Body of pancreas (tissue), 4 donors: Measurements from ENCODE around the gene LIPC. TPM values are rescaled to one million over a fixed set of nuclear protein-coding genes. Genes with fewer than 3 reads are reported as not detected.
A peak's percentile ranks its signal among the peaks of the same experiment; 100 is the strongest.

Source experiments
- ATAC-seq: fragments of 150-250 bp; one replicate; pipeline ENCODE4 v1.9.1; 2016
- DNase-seq, 4 donors: peaks; one replicate each; pipeline ENCODE4 v3.0.0-alpha.2; 2019
- H3K27ac ChIP-seq, 4 donors: fragments of 200-600 bp; sonication (generic); 1 replicate in 3 of 4; 2 replicates in 1 of 4; pipeline versions ENCODE4 v1.5.1 to v1.6.1; 2016 to 2019; ENCODE audit warnings: mild to moderate bottlenecking in 1 of 4, mixed read lengths in 1 of 4, moderate library complexity in 1 of 4
- H3K27me3 ChIP-seq, 2 donors: fragments of 200-600 bp; sonication (generic); one replicate each; pipeline ENCODE4 v1.6.0; 2016; ENCODE audit warnings: mild to moderate bottlenecking in 1 of 2
- H3K36me3 ChIP-seq, 2 donors: fragments of 200-600 bp; sonication (generic); replicated peaks in 1 of 2; 2 replicates each; pipeline ENCODE4 v1.5.1; 2016; ENCODE audit warnings: low read depth in 2 of 2; ENCODE audit not compliant: insufficient read depth in 1 of 2
- H3K4me1 ChIP-seq: fragments of 200-600 bp; sonication (generic); one replicate; pipeline ENCODE4 v1.6.0; 2016
- H3K4me3 ChIP-seq, 2 donors: fragments of 200-600 bp; sonication (generic); 1 replicate in 1 of 2; 2 replicates in 1 of 2; pipeline ENCODE4 v1.5.1; 2016 to 2019
- H3K9me3 ChIP-seq, 3 donors: fragments of 200-600 bp; sonication (generic); 1 replicate in 2 of 3; 2 replicates in 1 of 3; pipeline ENCODE4 v1.5.1; 2016
- POLR2A ChIP-seq, 3 donors: fragments of 450-650 bp; IDR thresholded peaks; one replicate each; pipeline ENCODE4 v1.6.1; 2016; ENCODE audit warnings: antibody characterized with exemption in 3 of 3, mild to moderate bottlenecking in 2 of 3
- WGBS, 2 donors: methylation state at CpG; one replicate each; pipeline ENCODE4 v1.1.5; 2017; 5-methylcytosine and 5-hydroxymethylcytosine counted together
- intact Hi-C: fragments of 100-400 bp; cut with DNase I; formaldehyde crosslinking; loops from one replicate; pipeline ENCODE4 v1.15.1; 2023
- total RNA-seq, 2 donors: library from RNA; depleted of rRNA; stranded (reverse); fragments of >200 nt; gene quantifications; one replicate each; pipeline ENCODE4 v1.1.0, GENCODE V29; 2016
- TF ChIP-seq, protein P1 (sequence below), 7 experiments: fragments of 450-650 bp in 4 of 7; fragments of 200-600 bp in 3 of 7; sonication (generic) in 3 of 7; IDR thresholded peaks; one replicate each; pipeline ENCODE4 v1.5.1; 2016 to 2019; ENCODE audit warnings: antibody characterized with exemption in 7 of 7

The LIPC gene
- total RNA-seq, 2 donors from 2014 or later, result 1.6 to 2.3 TPM

DNA sequence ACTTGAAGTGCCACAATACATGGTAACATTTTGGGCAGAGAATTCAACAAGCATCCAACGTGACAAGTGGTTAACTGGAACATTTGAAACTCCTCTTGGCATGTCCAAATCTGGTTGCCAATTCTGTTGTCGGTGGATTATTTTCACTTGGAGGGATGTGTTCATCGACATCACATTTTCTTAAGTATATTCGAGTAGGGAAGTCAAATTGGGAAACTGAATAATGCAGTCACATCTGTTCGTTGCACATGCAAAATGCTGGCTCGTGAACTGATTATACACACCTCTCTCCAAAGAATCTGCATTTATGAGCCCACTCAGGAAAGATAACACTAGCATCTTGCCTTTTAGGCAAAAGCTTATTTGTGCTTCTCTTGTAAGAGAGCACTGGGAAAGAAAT, 139.7 kb downstream of the LIPC start:
- Histone ChIP-seq H3K4me1 (no peaks in the 10 kb centered on the region), H3K27ac (no peak overlapping the region), H3K27me3 (no peaks in the 10 kb centered on the region), H3K36me3 (no peaks in the 10 kb centered on the region), H3K9me3 (no peaks in the 10 kb centered on the region), H3K4me3 (no peak overlapping the region)
- DNase-seq, result no peak
- TF ChIP-seq POLR2A (IDR thresholded peaks at IDR 0.05), result no peak
- TF ChIP-seq, protein P1, sequence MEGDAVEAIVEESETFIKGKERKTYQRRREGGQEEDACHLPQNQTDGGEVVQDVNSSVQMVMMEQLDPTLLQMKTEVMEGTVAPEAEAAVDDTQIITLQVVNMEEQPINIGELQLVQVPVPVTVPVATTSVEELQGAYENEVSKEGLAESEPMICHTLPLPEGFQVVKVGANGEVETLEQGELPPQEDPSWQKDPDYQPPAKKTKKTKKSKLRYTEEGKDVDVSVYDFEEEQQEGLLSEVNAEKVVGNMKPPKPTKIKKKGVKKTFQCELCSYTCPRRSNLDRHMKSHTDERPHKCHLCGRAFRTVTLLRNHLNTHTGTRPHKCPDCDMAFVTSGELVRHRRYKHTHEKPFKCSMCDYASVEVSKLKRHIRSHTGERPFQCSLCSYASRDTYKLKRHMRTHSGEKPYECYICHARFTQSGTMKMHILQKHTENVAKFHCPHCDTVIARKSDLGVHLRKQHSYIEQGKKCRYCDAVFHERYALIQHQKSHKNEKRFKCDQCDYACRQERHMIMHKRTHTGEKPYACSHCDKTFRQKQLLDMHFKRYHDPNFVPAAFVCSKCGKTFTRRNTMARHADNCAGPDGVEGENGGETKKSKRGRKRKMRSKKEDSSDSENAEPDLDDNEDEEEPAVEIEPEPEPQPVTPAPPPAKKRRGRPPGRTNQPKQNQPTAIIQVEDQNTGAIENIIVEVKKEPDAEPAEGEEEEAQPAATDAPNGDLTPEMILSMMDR (IDR thresholded peaks at IDR 0.05), result no peak
- intact Hi-C loops, result no loop called here
- no peak for ATAC-seq
- WGBS, 2 donors, result 77 to 79% methylated on average over 6 of the region's 6 CpGs

DNA sequence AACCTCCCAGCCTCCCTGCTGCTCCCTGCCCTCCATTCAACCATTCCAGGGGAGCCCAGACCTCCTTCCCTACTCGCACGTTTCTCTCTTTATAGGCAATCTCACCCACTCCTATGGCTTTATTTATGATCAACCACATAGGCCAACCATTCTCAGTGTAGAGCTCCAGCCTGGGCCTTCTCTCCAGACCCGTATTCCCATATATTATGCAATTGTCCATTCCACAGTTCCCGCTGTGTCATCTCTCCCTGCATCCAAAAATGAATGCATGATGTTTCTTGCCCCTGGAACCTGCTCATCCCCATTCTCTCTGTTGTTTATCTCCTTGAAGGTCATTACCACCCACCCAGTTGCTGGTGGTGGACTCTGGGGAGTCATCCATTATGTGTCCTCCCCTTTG, 140.7 kb downstream of the LIPC start:
- H3K4me3 ChIP-seq, result no peak overlapping the region
- 89 to 96% methylated on average over 4 of the region's 4 CpGs for WGBS, 2 donors
- H3K27ac ChIP-seq, result no peak overlapping the region
- DNase-seq (no peak), ATAC-seq (no peak)
- no peaks in the 10 kb centered on the region for H3K9me3 ChIP-seq
- no peaks in the 10 kb centered on the region for H3K4me1 ChIP-seq
- H3K36me3 ChIP-seq, result no peaks in the 10 kb centered on the region
- intact Hi-C loops, result no loop called here
- TF ChIP-seq POLR2A (IDR thresholded peaks at IDR 0.05), result no peak
- TF ChIP-seq, protein P1 (IDR thresholded peaks at IDR 0.05), result no peak
- H3K27me3 ChIP-seq, result no peaks in the 10 kb centered on the region

- ATAC-seq (no peak), DNase-seq (no peak)
- no peaks in the 10 kb centered on the region for H3K4me1 ChIP-seq
- TF ChIP-seq, protein P1 (IDR thresholded peaks at IDR 0.05), result no peak
- TF ChIP-seq POLR2A (IDR thresholded peaks at IDR 0.05), result no peak
- no peak overlapping the region for H3K27ac ChIP-seq
- no peaks in the 10 kb centered on the region for H3K36me3 ChIP-seq
- no peak overlapping the region for H3K4me3 ChIP-seq
- WGBS, 2 donors, result 82 to 85% methylated on average over 4 of the region's 4 CpGs
- intact Hi-C loops, result no loop called here
- no peaks in the 10 kb centered on the region for H3K27me3 ChIP-seq
- H3K9me3 ChIP-seq, result no peaks in the 10 kb centered on the region
These were observed 141.5 kb downstream of the LIPC start for GRCh38 chr15:58573270-58573669.

DNA sequence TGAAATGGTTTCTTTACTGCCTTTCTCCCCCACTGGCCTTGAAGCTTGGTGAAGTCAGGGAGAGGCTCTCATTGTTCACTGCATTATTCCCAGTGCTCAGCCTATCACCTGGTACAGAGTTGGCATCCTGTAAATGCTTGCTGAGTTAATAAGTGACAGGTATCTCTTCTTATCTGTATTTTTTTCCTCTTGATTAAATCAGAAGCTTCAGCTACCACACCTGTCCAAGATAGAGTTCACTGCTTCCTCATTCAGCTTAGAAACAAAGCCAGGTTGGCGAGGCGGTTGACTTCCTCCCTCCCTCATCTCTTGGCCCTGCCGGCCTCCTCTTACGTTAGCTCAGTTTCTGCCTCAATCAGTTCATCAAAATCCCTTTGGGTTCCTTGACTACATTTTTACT, 142.8 kb downstream of the LIPC start:
- no peaks in the 10 kb centered on the region for H3K36me3 ChIP-seq
- no peak for ATAC-seq
- no peak overlapping the region for H3K4me3 ChIP-seq
- H3K27me3 ChIP-seq, result no peaks in the 10 kb centered on the region
- no peak for DNase-seq
- 60 to 62% methylated on average over 4 of the region's 4 CpGs for WGBS, 2 donors
- intact Hi-C loops, result no loop called here
- no peaks in the 10 kb centered on the region for H3K9me3 ChIP-seq
- TF ChIP-seq, protein P1 (IDR thresholded peaks at IDR 0.05), result no peak
- no peak for TF ChIP-seq POLR2A (IDR thresholded peaks at IDR 0.05)
- H3K27ac ChIP-seq, result peak overlapping the region in 1 of 4 donors; percentile 33
- H3K4me1 ChIP-seq, result no peaks in the 10 kb centered on the region

DNA sequence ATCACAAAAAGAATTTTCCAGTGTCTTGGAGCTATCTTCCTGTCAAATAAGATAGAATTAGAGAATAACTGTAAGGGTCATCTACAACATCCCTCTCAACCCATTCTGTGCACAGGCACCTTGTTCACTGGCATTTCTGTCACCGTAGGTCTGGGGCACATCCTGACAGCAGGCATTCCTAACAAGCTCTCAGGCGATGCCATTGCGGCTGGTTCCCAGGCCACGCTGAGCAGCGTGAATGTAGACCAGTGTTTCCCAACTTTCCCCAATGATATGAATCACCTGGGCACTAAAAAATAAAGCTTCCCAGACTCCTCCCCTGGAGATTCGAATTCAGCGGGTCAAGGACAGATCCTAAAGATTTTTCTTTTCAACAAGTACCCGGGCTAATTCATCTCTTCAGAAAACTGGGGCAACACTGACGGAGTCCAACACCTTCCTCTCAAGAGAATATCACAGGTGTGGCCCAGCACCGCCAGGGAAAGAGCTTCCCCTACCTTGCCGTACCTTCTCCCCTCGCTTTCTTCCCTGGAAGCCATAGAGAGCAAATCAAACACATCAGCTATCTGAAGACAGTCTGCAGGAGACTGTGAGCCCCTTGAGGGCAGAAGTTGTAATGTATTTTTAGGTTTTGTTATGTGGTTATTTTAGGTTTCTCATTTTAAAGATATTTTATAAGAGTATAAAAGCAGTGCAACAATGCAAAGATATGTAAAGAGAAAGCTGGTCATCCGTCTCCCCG, 143.4 kb downstream of the LIPC start:
- WGBS, 2 donors, result 76 to 80% methylated on average over 14 of the region's 14 CpGs
- Histone ChIP-seq H3K27me3 (no peaks in the 10 kb centered on the region), H3K9me3 (no peaks in the 10 kb centered on the region), H3K4me3 (no peak overlapping the region), H3K36me3 (no peaks in the 10 kb centered on the region), H3K4me1 (no peaks in the 10 kb centered on the region), H3K27ac (no peak overlapping the region)
- DNase-seq (no peak), ATAC-seq (no peak)
- intact Hi-C loops, result no loop called here
- TF ChIP-seq, protein P1 (IDR thresholded peaks at IDR 0.05), result no peak
- TF ChIP-seq POLR2A (IDR thresholded peaks at IDR 0.05), result no peak
